ENCODE data around the gene CHGA. TPM values are rescaled to one million over a fixed set of nuclear protein-coding genes. Genes with fewer than 3 reads are reported as not detected.

The CHGA gene
- total and polyA plus RNA-seq, 4 donors, result 0.05 TPM; not detected in 3

- Histone ChIP-seq H3K9me3 (ENCODE audit: control insufficient read depth in 4 of 4, low read length in 3 of 4) (no peaks in the 10 kb centered on the region), H3K27ac (ENCODE audit: low read depth in 1 of 2, low read length in 2 of 2) (no peak overlapping the region), H3K27me3 (ENCODE audit: control insufficient read depth in 4 of 4, insufficient read depth in 4 of 4, low read length in 3 of 4) (no peaks in the 10 kb centered on the region), H3K36me3 (ENCODE audit: control insufficient read depth in 4 of 4, insufficient read depth in 3 of 4, low read depth in 1 of 4, low read length in 3 of 4) (no peaks in the 10 kb centered on the region), H3K4me1 (ENCODE audit: control insufficient read depth in 4 of 4, insufficient read depth in 4 of 4, low read length in 3 of 4) (peaks cover 16 to 36% (median 30%) of the 10 kb centered on the region in 4 donors), H3K9ac (ENCODE audit: low read depth in 1 of 2, low read length in 2 of 2) (no peak overlapping the region), H3K4me3 (ENCODE audit: low read depth in 1 of 3, low read length in 3 of 3) (no peak overlapping the region)
- DNase-seq (ENCODE audit: low spot score), result no peak
- TF ChIP-seq MAX (IDR thresholded peaks at IDR 0.05) (no peak), RAD21 (IDR thresholded peaks at IDR 0.05) (no peak), SP1 (IDR thresholded peaks at IDR 0.05) (no peak), HNF4A (conservative IDR thresholded peaks at IDR 0.05) (no peak), ZBTB33 (IDR thresholded peaks at IDR 0.05) (no peak), HNF4G (IDR thresholded peaks at IDR 0.05) (no peak), REST (IDR thresholded peaks at IDR 0.05) (no peak), RXRA (IDR thresholded peaks at IDR 0.05) (no peak), JUND (IDR thresholded peaks at IDR 0.05) (no peak)
- 95% methylated on average over 14 of the region's 14 CpGs for WGBS
These were observed 45.5 kb downstream of the CHGA start for GRCh38 chr14:92968291-92969020.

- 98% methylated on average over 10 of the region's 10 CpGs for WGBS
- Histone ChIP-seq H3K4me3 (ENCODE audit: low read depth in 1 of 3, low read length in 3 of 3) (no peak overlapping the region), H3K9me3 (ENCODE audit: control insufficient read depth in 4 of 4, low read length in 3 of 4) (no peaks in the 10 kb centered on the region), H3K4me1 (ENCODE audit: control insufficient read depth in 4 of 4, insufficient read depth in 4 of 4, low read length in 3 of 4) (peaks cover 17 to 35% (median 28%) of the 10 kb centered on the region in 4 donors), H3K9ac (ENCODE audit: low read depth in 1 of 2, low read length in 2 of 2) (no peak overlapping the region), H3K27ac (ENCODE audit: low read depth in 1 of 2, low read length in 2 of 2) (peak overlapping the region in 1 of 2 donors; percentile 20), H3K27me3 (ENCODE audit: control insufficient read depth in 4 of 4, insufficient read depth in 4 of 4, low read length in 3 of 4) (no peaks in the 10 kb centered on the region), H3K36me3 (ENCODE audit: control insufficient read depth in 4 of 4, insufficient read depth in 3 of 4, low read depth in 1 of 4, low read length in 3 of 4) (no peaks in the 10 kb centered on the region)
- TF ChIP-seq MAX (IDR thresholded peaks at IDR 0.05) (no peak), ZBTB33 (IDR thresholded peaks at IDR 0.05) (no peak), CTCF (IDR thresholded peaks at IDR 0.05; ENCODE audit: low read depth, low read length, missing input control) (no peak), FOXA1 (IDR thresholded peaks at IDR 0.05) (no peak), TAF1 (conservative IDR thresholded peaks at IDR 0.05) (no peak), GABPA (IDR thresholded peaks at IDR 0.05 in 1 of 2, conservative IDR thresholded peaks at IDR 0.05 in 1 of 2) (no peak), JUND (IDR thresholded peaks at IDR 0.05) (no peak), HNF4G (IDR thresholded peaks at IDR 0.05) (no peak), NR2F2 (IDR thresholded peaks at IDR 0.05) (no peak)
- no peak for DNase-seq (ENCODE audit: low spot score)
These were observed 46.5 kb downstream of the CHGA start for GRCh38 chr14:92969430-92969829.

Measured in liver (tissue), 9 donors.